Measurements from ENCODE around the gene MRPL49. TPM values are rescaled to one million over a fixed set of nuclear protein-coding genes. Genes with fewer than 3 reads are reported as not detected.

The MRPL49 gene
- total and polyA plus RNA-seq, 2 of the 8 experiments (the other 6 are each of a cell fraction or from before 2014, with no cell fraction given), result 54.0 to 84.8 TPM

GRCh38 chr11:65108469-65109123, 13.5 kb upstream of the MRPL49 start (continued):
- TF ChIP-seq ATF2 (IDR thresholded peaks at IDR 0.05; ENCODE audit: low read length) (no peak), KDM5A (IDR thresholded peaks at IDR 0.05; ENCODE audit: low read length) (no peak), SIX5 (IDR thresholded peaks at IDR 0.05; ENCODE audit: low read depth, low read length) (no peak), CHD2 (IDR thresholded peaks at IDR 0.05; ENCODE audit: low read length) (no peak)

All from H1 (cell line).